NCI-H2227 (cell line): ENCODE data around the gene NCOA1.
A peak's percentile ranks its signal among the peaks of the same experiment; 100 is the strongest.

Experiments used
- DNase-seq: peaks from one replicate; lab custom pipeline; 2025; ENCODE audit not compliant: unreplicated experiment; lab: John Stamatoyannopoulos, UW

Gene NCOA1

GRCh38 chr2:24501813-24502212 lies 10.8 kb downstream of the NCOA1 start:
- peak; percentile 20 for DNase-seq

GRCh38 chr2:24505534-24506275 lies 14.7 kb downstream of the NCOA1 start:
- DNase-seq: no peak

DNA sequence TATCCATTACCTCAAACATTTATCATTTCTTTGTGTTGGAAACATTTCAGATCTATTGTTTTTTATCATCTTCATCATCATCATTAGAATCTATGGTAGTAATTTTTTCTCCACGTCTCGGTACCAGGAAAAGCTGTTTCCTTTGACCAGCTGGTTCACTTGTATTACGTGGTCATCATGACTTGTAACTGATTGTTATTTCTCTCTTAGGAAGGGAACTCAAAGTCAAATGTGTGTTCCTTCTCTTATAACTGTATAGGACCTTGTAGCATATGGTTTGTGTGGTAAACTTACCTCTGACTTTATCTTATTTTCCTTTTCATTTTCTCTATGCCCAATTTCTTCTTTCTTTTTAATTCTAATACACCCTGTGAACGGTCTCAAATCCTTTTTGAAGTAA lies 16.5 kb downstream of the NCOA1 start:
- no peak for DNase-seq

DNA sequence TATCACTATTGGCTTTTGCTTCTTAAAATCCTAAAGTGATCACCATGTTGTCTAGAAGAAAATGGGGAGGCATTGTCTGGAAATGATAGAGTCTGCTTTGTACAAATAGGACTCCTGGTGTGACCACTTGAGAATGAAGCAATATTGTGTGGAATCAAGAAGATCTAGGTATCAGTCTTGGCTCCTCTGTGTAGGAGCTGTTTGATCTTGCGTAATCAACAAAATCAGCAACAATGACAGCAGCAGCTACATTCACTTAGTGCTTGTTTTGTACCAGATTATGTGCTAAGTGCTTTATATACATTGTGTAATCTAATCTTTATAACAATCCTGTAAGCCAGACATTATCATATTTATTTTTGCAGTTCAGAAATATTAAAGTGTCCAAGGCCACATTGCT lies 17.8 kb downstream of the NCOA1 start:
- DNase-seq: peak; percentile 47

DNA sequence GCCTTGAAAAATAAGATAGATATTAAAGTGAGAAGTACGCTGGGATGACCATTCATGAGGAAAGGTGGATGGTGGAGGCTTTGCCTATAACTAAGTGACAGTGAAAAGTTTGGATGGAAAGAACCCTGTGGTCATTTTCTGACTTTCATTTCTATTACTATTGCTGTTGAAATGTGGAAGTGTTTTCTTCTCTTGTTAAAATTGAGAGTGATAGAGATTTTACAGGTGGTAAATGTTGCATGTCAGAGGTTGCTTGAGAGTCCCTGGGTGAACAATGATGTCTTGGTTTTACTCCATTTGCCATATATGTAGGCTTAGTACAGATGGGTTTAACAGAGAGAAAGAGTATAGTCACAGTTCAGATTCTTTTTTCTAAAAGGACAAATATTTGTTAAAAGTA lies 18.4 kb downstream of the NCOA1 start:
- DNase-seq: no peak

GRCh38 chr2:24509840-24510239 lies 18.8 kb downstream of the NCOA1 start:
- no peak for DNase-seq

DNA sequence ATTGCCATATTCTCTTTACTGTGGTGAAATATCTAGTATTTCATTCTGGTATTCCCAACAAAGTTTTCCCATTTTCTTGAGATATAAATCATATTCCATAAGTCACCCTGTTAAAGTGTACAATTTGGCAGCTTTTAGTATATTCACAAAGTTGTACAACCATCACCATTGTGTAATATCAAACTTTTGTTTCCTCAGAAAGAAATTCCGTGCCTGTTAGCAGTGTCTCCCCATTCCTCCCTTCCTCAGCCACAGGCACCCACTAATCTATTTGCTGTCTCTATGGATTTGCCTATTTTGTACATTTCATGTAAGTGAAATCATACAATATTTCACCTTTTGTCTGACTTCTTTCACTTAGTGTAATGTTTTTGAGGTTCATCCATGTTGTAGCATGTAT lies 19.7 kb downstream of the NCOA1 start:
- no peak for DNase-seq

GRCh38 chr2:24511198-24511597 lies 20.1 kb downstream of the NCOA1 start:
- DNase-seq: no peak

- no peak for DNase-seq
Observed at GRCh38 chr2:24511894-24512293, 20.8 kb downstream of the NCOA1 start.

- peak; percentile 22 for DNase-seq
Observed at GRCh38 chr2:24512404-24512803, 21.4 kb downstream of the NCOA1 start.

- DNase-seq: no peak
Observed at GRCh38 chr2:24512831-24513230, 21.8 kb downstream of the NCOA1 start.

GRCh38 chr2:24513281-24514071 lies 22.4 kb downstream of the NCOA1 start:
- no peak for DNase-seq

- DNase-seq: no peak
Observed at GRCh38 chr2:24514820-24515219, 23.8 kb downstream of the NCOA1 start.

DNA sequence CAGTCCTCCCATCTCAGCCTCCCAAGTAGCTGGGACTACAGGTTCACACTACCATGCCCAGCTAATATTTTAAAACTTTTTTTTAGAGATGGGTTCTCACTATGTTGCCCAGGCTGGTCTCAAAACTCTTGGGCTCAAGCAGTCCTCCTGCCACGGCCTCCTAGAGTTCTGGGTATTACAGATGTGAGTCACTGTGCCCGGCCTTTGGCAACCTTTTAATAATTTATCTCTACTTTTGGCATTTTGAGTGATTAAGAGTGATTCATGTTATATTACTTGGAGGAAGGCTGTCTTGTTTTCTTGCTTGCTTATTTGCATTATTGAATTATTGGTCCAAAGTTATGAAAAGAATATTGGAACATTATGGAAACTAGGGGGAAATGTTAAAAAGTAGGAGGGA lies 24.3 kb downstream of the NCOA1 start:
- no peak for DNase-seq

GRCh38 chr2:24515831-24516230 lies 24.8 kb downstream of the NCOA1 start:
- DNase-seq: no peak

DNA sequence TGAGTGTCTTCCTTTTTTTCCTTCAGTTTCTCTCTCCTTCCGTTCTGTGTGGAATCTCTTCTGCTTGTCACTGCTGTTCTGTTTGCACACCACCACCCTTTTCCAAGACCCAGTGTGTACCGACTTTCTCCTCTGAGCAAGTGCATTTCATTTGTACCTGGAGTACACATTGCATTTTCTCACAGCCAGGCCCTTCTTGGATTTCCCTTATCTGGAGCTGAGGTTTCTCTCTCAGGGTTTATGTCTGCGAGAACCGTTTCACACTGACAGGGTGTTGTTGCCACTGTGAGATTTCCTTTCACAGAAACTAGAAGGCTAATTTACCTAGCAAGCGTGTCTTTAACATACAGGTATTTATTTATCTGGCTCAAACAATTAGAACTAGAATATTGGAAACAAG lies 26.2 kb downstream of the NCOA1 start:
- no peak for DNase-seq

GRCh38 chr2:24520175-24520574 lies 29.1 kb downstream of the NCOA1 start:
- no peak for DNase-seq

GRCh38 chr2:24521162-24521857 lies 30.3 kb downstream of the NCOA1 start:
- DNase-seq: no peak

DNA sequence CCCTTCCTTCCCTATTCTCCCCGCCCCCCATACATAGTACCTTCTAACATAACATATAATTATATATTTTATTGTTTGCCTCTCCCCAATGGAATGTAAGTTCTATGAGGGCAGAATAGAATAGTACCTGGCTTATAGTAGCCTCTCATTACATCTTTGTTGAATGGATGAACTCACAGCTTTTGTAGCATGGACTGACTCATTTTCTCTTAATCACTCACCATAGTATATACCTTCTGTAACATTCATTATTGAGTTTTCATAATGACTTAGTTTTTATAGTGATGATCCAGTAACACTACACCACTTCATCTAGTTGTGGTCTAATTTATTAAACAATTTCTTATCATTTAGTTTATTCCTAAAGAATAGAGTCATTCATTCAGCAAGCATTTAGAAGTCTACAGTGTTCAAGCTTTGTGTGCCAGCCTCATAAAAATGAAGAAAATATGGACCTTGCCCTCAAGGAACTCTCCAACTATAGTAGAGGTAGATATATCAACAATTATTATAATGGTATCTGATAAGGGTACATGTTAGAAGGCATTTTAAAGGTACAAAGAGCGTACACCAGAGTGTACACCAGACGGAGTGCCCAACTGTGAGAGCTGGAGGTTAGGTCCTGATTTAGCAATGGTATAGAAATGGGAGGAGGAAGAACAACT lies 31.1 kb downstream of the NCOA1 start:
- no peak for DNase-seq

DNA sequence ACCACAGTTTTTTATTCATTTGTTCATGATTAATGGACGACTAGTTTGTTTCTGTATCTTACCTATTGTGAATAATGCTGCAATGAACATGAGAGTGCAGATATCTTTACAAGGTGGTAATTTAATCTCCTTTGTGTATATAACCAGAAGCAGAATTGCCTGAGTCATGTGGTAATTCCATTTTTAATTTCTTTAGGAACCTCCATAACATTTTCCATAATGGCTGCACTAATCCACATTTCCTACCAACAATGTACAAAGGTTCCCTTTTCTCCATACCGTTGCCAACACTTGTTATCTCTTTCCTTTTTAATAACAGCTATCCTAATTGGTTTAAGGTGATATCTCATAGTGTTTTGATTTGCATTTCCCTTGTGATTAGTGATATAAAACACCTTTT lies 36.5 kb downstream of the NCOA1 start:
- no peak for DNase-seq

DNA sequence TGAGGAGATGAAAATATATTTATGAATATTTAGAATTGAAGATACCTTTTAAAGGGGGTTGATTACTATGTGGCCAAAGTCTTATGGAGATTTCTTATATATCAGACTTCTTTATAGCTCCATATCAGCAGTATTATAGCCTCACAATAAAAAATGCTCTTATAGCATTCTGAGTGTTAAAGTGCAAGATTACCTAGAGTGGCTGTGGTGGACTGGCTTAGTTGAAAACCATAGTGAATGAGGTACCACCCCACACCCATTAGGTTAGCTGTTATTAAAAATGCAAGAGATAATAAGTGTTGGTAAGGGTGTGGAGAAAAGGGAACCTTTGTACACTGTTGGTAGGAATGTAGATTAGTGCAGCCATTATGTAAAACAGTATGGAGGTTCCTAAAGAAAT lies 39.7 kb downstream of the NCOA1 start:
- DNase-seq: no peak
